ENCODE data around the gene IZUMO1R.

GRCh38 chr11:94330789-94331188, 26.4 kb downstream of the IZUMO1R start:
- TF ChIP-seq CTCF (conservative IDR thresholded peaks at IDR 0.05 in 1 of 2, IDR thresholded peaks at IDR 0.05 in 1 of 2; ENCODE audit: extremely low read depth in 1 of 2, insufficient read depth in 1 of 2, low read depth in 1 of 2, low read length in 2 of 2) (no peak), EZH2 (IDR thresholded peaks at IDR 0.05; ENCODE audit: borderline replicate concordance, low read length) (no peak)

All from mammary epithelial cell (primary cell).